ENCODE data around the gene ZNF408. TPM values are rescaled to one million over a fixed set of nuclear protein-coding genes. Genes with fewer than 3 reads are reported as not detected.

ZNF408 gene
- total and polyA plus RNA-seq, 2 experiments from 2014 or later: 6.1 to 17.2 TPM

GRCh38 chr11:46697303-46697702 lies 3.5 kb upstream of the ZNF408 start:
- Histone ChIP-seq H3K4me3 (no peak overlapping the region), H3K79me2 (replicated peaks; ENCODE audit: insufficient read depth) (peaks cover 26% of the 10 kb centered on the region), H4K20me1 (replicated peaks; ENCODE audit: insufficient read depth) (no peaks in the 10 kb centered on the region), H3K27ac (ENCODE audit: low read depth) (no peak overlapping the region; the same call in 1 of the 2 replicates), H3K4me1 (ENCODE audit: insufficient read depth) (0 out of 2 replicates have a peak, but pooled peaks cover 4% of the 10 kb centered on the region), H3F3A (replicated peaks; ENCODE audit: low read depth) (no peaks in the 10 kb centered on the region), H2AFZ (no peak overlapping the region), H3K27me3 (ENCODE audit: insufficient read depth) (no peaks in the 10 kb centered on the region), H3K9me2 (ENCODE audit: insufficient read depth) (no peaks in the 10 kb centered on the region), H3K36me3 (ENCODE audit: insufficient read depth) (peaks cover 7% of the 10 kb centered on the region), H3K4me2 (no peak overlapping the region)
- ATAC-seq (no peak), DNase-seq (ENCODE audit: low spot score) (no peak)
- TF ChIP-seq EZH2phosphoT487 (IDR thresholded peaks at IDR 0.05; ENCODE audit: unreplicated experiment) (no peak), ZNF331 (CRISPR knock-in tag; IDR thresholded peaks at IDR 0.05; ENCODE audit: low read depth) (no peak), NANOG (IDR thresholded peaks at IDR 0.05; ENCODE audit: borderline replicate concordance) (no peak), POLR2AphosphoS5 (IDR thresholded peaks at IDR 0.05; ENCODE audit: low read depth) (no peak), EZH2 (IDR thresholded peaks at IDR 0.05; ENCODE audit: low read depth, unreplicated experiment) (no peak), ZNF114 (CRISPR knock-in tag; IDR thresholded peaks at IDR 0.05) (no peak), STAT1 (IDR thresholded peaks at IDR 0.05; ENCODE audit: unreplicated experiment) (no peak), CREB1 (CRISPR knock-in tag; IDR thresholded peaks at IDR 0.05; ENCODE audit: low read depth) (no peak)
- TF ChIP-seq, protein P1, sequence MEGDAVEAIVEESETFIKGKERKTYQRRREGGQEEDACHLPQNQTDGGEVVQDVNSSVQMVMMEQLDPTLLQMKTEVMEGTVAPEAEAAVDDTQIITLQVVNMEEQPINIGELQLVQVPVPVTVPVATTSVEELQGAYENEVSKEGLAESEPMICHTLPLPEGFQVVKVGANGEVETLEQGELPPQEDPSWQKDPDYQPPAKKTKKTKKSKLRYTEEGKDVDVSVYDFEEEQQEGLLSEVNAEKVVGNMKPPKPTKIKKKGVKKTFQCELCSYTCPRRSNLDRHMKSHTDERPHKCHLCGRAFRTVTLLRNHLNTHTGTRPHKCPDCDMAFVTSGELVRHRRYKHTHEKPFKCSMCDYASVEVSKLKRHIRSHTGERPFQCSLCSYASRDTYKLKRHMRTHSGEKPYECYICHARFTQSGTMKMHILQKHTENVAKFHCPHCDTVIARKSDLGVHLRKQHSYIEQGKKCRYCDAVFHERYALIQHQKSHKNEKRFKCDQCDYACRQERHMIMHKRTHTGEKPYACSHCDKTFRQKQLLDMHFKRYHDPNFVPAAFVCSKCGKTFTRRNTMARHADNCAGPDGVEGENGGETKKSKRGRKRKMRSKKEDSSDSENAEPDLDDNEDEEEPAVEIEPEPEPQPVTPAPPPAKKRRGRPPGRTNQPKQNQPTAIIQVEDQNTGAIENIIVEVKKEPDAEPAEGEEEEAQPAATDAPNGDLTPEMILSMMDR (conservative IDR thresholded peaks at IDR 0.05; ENCODE audit: low read depth in 2 of 2): no peak
- Mint-ChIP-seq H3K27ac (no peak overlapping the region), H3K27me3 (ENCODE audit: insufficient read depth, low read depth, poor library complexity) (peaks cover 12% of the 10 kb centered on the region), H3K4me3 (no peak overlapping the region), H3K36me3 (ENCODE audit: low read depth) (peaks cover 13% of the 10 kb centered on the region), H3K4me1 (peaks cover 19% of the 10 kb centered on the region), H3K9me3 (no peaks in the 10 kb centered on the region)

DNA sequence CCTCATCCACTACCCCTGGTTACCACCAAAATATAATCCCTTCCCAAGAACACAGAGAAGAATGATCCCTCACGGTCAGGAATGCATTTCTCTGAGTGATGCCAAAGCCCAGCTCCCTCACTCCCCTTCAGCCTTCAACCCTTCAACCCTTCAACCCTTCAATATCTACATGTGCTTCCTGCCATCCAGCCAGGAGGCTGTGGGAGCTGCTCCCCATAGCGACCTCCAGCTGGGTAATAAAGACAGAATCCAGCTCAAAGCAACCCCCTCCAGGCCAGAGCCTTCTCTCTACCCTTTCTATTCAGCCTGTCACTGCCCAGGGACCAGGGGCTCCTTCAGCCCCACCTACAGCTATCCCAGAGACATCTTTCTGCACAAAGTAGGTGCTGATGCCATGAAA lies 3.1 kb upstream of the ZNF408 start:
- H4K20me1 ChIP-seq (replicated peaks; ENCODE audit: insufficient read depth): no peaks in the 10 kb centered on the region
- TF ChIP-seq REST (IDR thresholded peaks at IDR 0.05; ENCODE audit: unreplicated experiment): no peak
- TF ChIP-seq JUNB (IDR thresholded peaks at IDR 0.05; ENCODE audit: unreplicated experiment): no peak

More for the DNA sequence above, 3.1 kb upstream of the ZNF408 start:
- Histone ChIP-seq H3K79me2 (replicated peaks; ENCODE audit: insufficient read depth) (peaks cover 30% of the 10 kb centered on the region), H2AFZ (no peak overlapping the region), H3F3A (replicated peaks; ENCODE audit: low read depth) (no peaks in the 10 kb centered on the region), H3K27me3 (ENCODE audit: insufficient read depth) (no peaks in the 10 kb centered on the region), H3K9me2 (ENCODE audit: insufficient read depth) (no peaks in the 10 kb centered on the region), H3K4me1 (ENCODE audit: insufficient read depth) (0 out of 2 replicates have a peak, but pooled peaks cover 4% of the 10 kb centered on the region), H3K4me2 (no peak overlapping the region), H3K27ac (ENCODE audit: low read depth) (no peak overlapping the region), H3K4me3 (no peak overlapping the region), H3K36me3 (ENCODE audit: insufficient read depth) (peaks cover 11% of the 10 kb centered on the region)
- H3K4me1 Mint-ChIP-seq: peaks cover 19% of the 10 kb centered on the region
- H3K9me3 Mint-ChIP-seq: no peaks in the 10 kb centered on the region
- H3K36me3 Mint-ChIP-seq (ENCODE audit: low read depth): peaks cover 18% of the 10 kb centered on the region
- no peak overlapping the region for H3K4me3 Mint-ChIP-seq
- DNase-seq (ENCODE audit: low spot score) (no peak), ATAC-seq (no peak)
- H3K27ac Mint-ChIP-seq: no peak overlapping the region
- H3K27me3 Mint-ChIP-seq (ENCODE audit: insufficient read depth, low read depth, poor library complexity): peaks cover 14% of the 10 kb centered on the region

Measured in GM23338 (cell line).